ENCODE data around the gene UTF1. TPM values are rescaled to one million over a fixed set of nuclear protein-coding genes. Genes with fewer than 3 reads are reported as not detected.

The UTF1 gene
- total RNA-seq, 4 donors from 2014 or later: not detected

- 57 to 60% methylated on average over 13 to 16 of the region's 27 CpGs for WGBS, 2 donors
- intact Hi-C loops (cut with DNase I): no loop called here
- TF ChIP-seq CTCF (IDR thresholded peaks at IDR 0.05) (no peak), POLR2A (IDR thresholded peaks at IDR 0.05) (no peak)
- no peak overlapping the region for H3K27ac ChIP-seq
- H3K36me3 ChIP-seq: no peaks in the 10 kb centered on the region
- no peak overlapping the region for H3K4me3 ChIP-seq
- no peak for DNase-seq
- H3K4me1 ChIP-seq: peaks cover 0 to 26% (median 0%) of the 10 kb centered on the region in 3 donors
- H3K9me3 ChIP-seq: no peaks in the 10 kb centered on the region
- H3K27me3 ChIP-seq: peaks cover 5 to 100% (median 20%) of the 10 kb centered on the region in 4 donors
Observed at GRCh38 chr10:133242611-133243356, 12.8 kb downstream of the UTF1 start.

GRCh38 chr10:133243593-133243992 is 13.6 kb downstream of the UTF1 start:
- WGBS, 2 donors: 64 to 71% methylated on average over 4 to 11 of the region's 14 CpGs

GRCh38 chr10:133245439-133246235 is 15.6 kb downstream of the UTF1 start:
- TF ChIP-seq POLR2A (IDR thresholded peaks at IDR 0.05) (no peak), CTCF (IDR thresholded peaks at IDR 0.05) (no peak)
- WGBS, 2 donors: 7 to 78% methylated on average over 6 to 12 of the region's 33 CpGs
- peaks cover 0 to 100% (median 4%) of the 10 kb centered on the region in 4 donors for H3K27me3 ChIP-seq
- intact Hi-C loops (cut with DNase I): no loop called here
- DNase-seq: no peak
- no peaks in the 10 kb centered on the region for H3K36me3 ChIP-seq
- no peak overlapping the region for H3K4me3 ChIP-seq
- peaks cover 0 to 20% (median 0%) of the 10 kb centered on the region in 3 donors for H3K4me1 ChIP-seq
- H3K27ac ChIP-seq: no peak overlapping the region
- no peaks in the 10 kb centered on the region for H3K9me3 ChIP-seq

More at GRCh38 chr10:133243593-133243992, 13.6 kb downstream of the UTF1 start:
- DNase-seq: no peak
- peaks cover 0 to 100% (median 13%) of the 10 kb centered on the region in 4 donors for H3K27me3 ChIP-seq
- H3K9me3 ChIP-seq: no peaks in the 10 kb centered on the region
- intact Hi-C loops (cut with DNase I): no loop called here
- no peak overlapping the region for H3K4me3 ChIP-seq
- no peak overlapping the region for H3K27ac ChIP-seq
- H3K4me1 ChIP-seq: peaks cover 0 to 22% (median 0%) of the 10 kb centered on the region in 3 donors
- H3K36me3 ChIP-seq: no peaks in the 10 kb centered on the region
- TF ChIP-seq POLR2A (IDR thresholded peaks at IDR 0.05): no peak
- TF ChIP-seq CTCF (IDR thresholded peaks at IDR 0.05): no peak

- peaks cover 0 to 98% (median 4%) of the 10 kb centered on the region in 4 donors for H3K27me3 ChIP-seq
- peaks cover 0 to 14% (median 0%) of the 10 kb centered on the region in 3 donors for H3K4me1 ChIP-seq
- H3K36me3 ChIP-seq: no peaks in the 10 kb centered on the region
- no peak overlapping the region for H3K27ac ChIP-seq
- TF ChIP-seq CTCF (IDR thresholded peaks at IDR 0.05): no peak
- no peak for TF ChIP-seq POLR2A (IDR thresholded peaks at IDR 0.05)
- intact Hi-C loops (cut with DNase I): no loop called here
- no peaks in the 10 kb centered on the region for H3K9me3 ChIP-seq
- DNase-seq: no peak
- 47 to 54% methylated on average over 6 to 11 of the region's 12 CpGs for WGBS, 2 donors
- no peak overlapping the region for H3K4me3 ChIP-seq
Observed at GRCh38 chr10:133246236-133246626, 16.2 kb downstream of the UTF1 start.

All from esophagus squamous epithelium (tissue), 5 donors.